Uterus (tissue), 4 donors: ENCODE measurements around the gene PLEKHG3. TPM values are rescaled to one million over a fixed set of nuclear protein-coding genes. Genes with fewer than 3 reads are reported as not detected.

Experiments
- DNase-seq, 2 donors: peaks; one replicate each; pipeline ENCODE4 v3.0.0-alpha.2; 2019 to 2020
- H3K27ac ChIP-seq, 2 donors: fragments of 200-600 bp; sonication (generic); 1 replicate in 1 of 2; 2 replicates in 1 of 2; pipeline ENCODE4 v1.5.1; 2016 to 2018
- H3K27me3 ChIP-seq, 2 donors: fragments of 200-600 bp; sonication (generic); one replicate each; pipeline ENCODE4 v1.5.1; 2018 to 2019; ENCODE audit warnings: control low read depth in 1 of 2
- H3K36me3 ChIP-seq, 2 donors: fragments of 200-600 bp; sonication (generic); one replicate each; pipeline ENCODE4 v1.5.1; 2019; ENCODE audit warnings: control low read depth in 1 of 2
- H3K4me1 ChIP-seq, 2 donors: fragments of 200-600 bp; sonication (generic); one replicate each; pipeline ENCODE4 v1.5.1; 2018 to 2019; ENCODE audit warnings: control low read depth in 1 of 2
- H3K4me3 ChIP-seq, 2 donors: fragments of 200-600 bp; sonication (generic); 1 replicate in 1 of 2; 2 replicates in 1 of 2; pipeline ENCODE4 v1.5.1; 2018 to 2019; ENCODE audit warnings: mild to moderate bottlenecking in 1 of 2
- H3K9me3 ChIP-seq, 2 donors: fragments of 200-600 bp; sonication (generic); one replicate each; pipeline ENCODE4 v1.5.1; 2019; ENCODE audit warnings: control low read depth in 1 of 2
- CTCF ChIP-seq, 4 experiments: fragments of 200-600 bp in 2 of 4; fragments of 450-650 bp in 2 of 4; sonication (generic) in 2 of 4; IDR thresholded peaks; one replicate each; pipeline ENCODE4 v1.5.1; 2016 to 2019; ENCODE audit warnings: antibody characterized with exemption in 4 of 4, mild to moderate bottlenecking in 2 of 4, moderate library complexity in 1 of 4
- POLR2A ChIP-seq, 2 donors: fragments of 450-650 bp; IDR thresholded peaks; one replicate each; pipeline ENCODE4 v1.6.1; 2016; ENCODE audit warnings: antibody characterized with exemption in 2 of 2, mild to moderate bottlenecking in 1 of 2, moderate library complexity in 1 of 2
- intact Hi-C: fragments of 100-400 bp; cut with DNase I; formaldehyde crosslinking; loops from one replicate; pipeline ENCODE4 v1.15.1; 2023; ENCODE audit warnings: low total_unique reads
- total RNA-seq, 4 donors: library from RNA; depleted of rRNA in 3 of 4; stranded (reverse); fragments of >200 nt in 3 of 4; gene quantifications; one replicate each; pipeline versions ENCODE4 v1.1.0 to v1.2.4, GENCODE V29; 2014 to 2023
- donor health status: DM: yes; HTN: yes; CAD: no.

The PLEKHG3 gene
- total RNA-seq, 4 donors from 2014 or later: 40.5 to 178 (median 59.7) TPM

- H3K36me3 ChIP-seq: no peaks in the 10 kb centered on the region
- no peak for DNase-seq
- peaks cover 0 to 8% of the 10 kb centered on the region in 2 donors for H3K4me1 ChIP-seq
- H3K27me3 ChIP-seq: no peaks in the 10 kb centered on the region
- no peaks in the 10 kb centered on the region for H3K9me3 ChIP-seq
- intact Hi-C loops: no loop called here
- no peak overlapping the region for H3K27ac ChIP-seq
- TF ChIP-seq POLR2A (IDR thresholded peaks at IDR 0.05) (no peak), CTCF (IDR thresholded peaks at IDR 0.05) (no peak)
- H3K4me3 ChIP-seq: no peak overlapping the region
Observed at GRCh38 chr14:64748995-64749714, 44.9 kb downstream of the PLEKHG3 start.

- Histone ChIP-seq H3K4me3 (no peak overlapping the region), H3K36me3 (no peaks in the 10 kb centered on the region), H3K9me3 (no peaks in the 10 kb centered on the region), H3K27me3 (no peaks in the 10 kb centered on the region), H3K27ac (no peak overlapping the region), H3K4me1 (peaks cover 0 to 6% of the 10 kb centered on the region in 2 donors)
- intact Hi-C loops: no loop called here
- TF ChIP-seq CTCF (IDR thresholded peaks at IDR 0.05): no peak
- no peak for TF ChIP-seq POLR2A (IDR thresholded peaks at IDR 0.05)
- no peak for DNase-seq
Observed at GRCh38 chr14:64752909-64753308, 48.7 kb downstream of the PLEKHG3 start.

- TF ChIP-seq CTCF (IDR thresholded peaks at IDR 0.05) (no peak), POLR2A (IDR thresholded peaks at IDR 0.05) (no peak)
- Histone ChIP-seq H3K9me3 (no peaks in the 10 kb centered on the region), H3K27me3 (no peaks in the 10 kb centered on the region), H3K4me3 (no peak overlapping the region), H3K36me3 (no peaks in the 10 kb centered on the region), H3K27ac (no peak overlapping the region), H3K4me1 (peaks cover 0 to 10% of the 10 kb centered on the region in 2 donors)
- DNase-seq: no peak
- intact Hi-C loops: no loop called here
Observed at GRCh38 chr14:64753374-64753773, 49.1 kb downstream of the PLEKHG3 start.

GRCh38 chr14:64753999-64754398 is 49.8 kb downstream of the PLEKHG3 start:
- Histone ChIP-seq H3K4me1 (peaks cover 0 to 13% of the 10 kb centered on the region in 2 donors), H3K4me3 (no peak overlapping the region), H3K27me3 (no peaks in the 10 kb centered on the region), H3K27ac (no peak overlapping the region), H3K36me3 (no peaks in the 10 kb centered on the region), H3K9me3 (no peaks in the 10 kb centered on the region)
- TF ChIP-seq POLR2A (IDR thresholded peaks at IDR 0.05): no peak
- TF ChIP-seq CTCF (IDR thresholded peaks at IDR 0.05): no peak
- no peak for DNase-seq
- intact Hi-C loops: no loop called here

- Histone ChIP-seq H3K27ac (no peak overlapping the region), H3K9me3 (no peaks in the 10 kb centered on the region), H3K4me1 (peaks cover 0 to 17% of the 10 kb centered on the region in 2 donors), H3K4me3 (no peak overlapping the region), H3K27me3 (no peaks in the 10 kb centered on the region), H3K36me3 (no peaks in the 10 kb centered on the region)
- intact Hi-C loops: no loop called here
- TF ChIP-seq POLR2A (IDR thresholded peaks at IDR 0.05) (no peak), CTCF (IDR thresholded peaks at IDR 0.05) (no peak)
- DNase-seq: no peak
Observed at GRCh38 chr14:64754685-64755084, 50.5 kb downstream of the PLEKHG3 start.
